SK-N-SH (cell line): ENCODE data around the gene NUDT1.

ENCODE experiments used
- CTCF ChIP-seq: fragments of 200-600 bp; sonication (generic); IDR thresholded peaks from 2 replicates; pipeline ENCODE4 v1.6.1; 2017; ENCODE audit warnings: antibody characterized with exemption, mild to moderate bottlenecking, moderate library complexity
- ELF1 ChIP-seq: IDR thresholded peaks from 2 replicates; pipeline ENCODE4 v1.4.0; 2012
- EZH2phosphoT487 ChIP-seq: fragments of 200-600 bp; sonication (generic); IDR thresholded peaks from 2 replicates; pipeline ENCODE4 v1.6.1; 2017; ENCODE audit warnings: low read depth, mixed run types, mild to moderate bottlenecking, antibody characterized with exemption, moderate library complexity, borderline replicate concordance
- REST ChIP-seq: IDR thresholded peaks from 2 replicates; pipeline ENCODE4 v1.6.1; 2012; ENCODE audit warnings: mild to moderate bottlenecking, low read depth, low read length, moderate library complexity
- TAF1 ChIP-seq: IDR thresholded peaks from 2 replicates; pipeline ENCODE4 v1.6.1; 2012; ENCODE audit warnings: low read depth, mild to moderate bottlenecking, low read length, moderate library complexity, borderline replicate concordance

GRCh38 chr7:2289111-2289586 lies 47.1 kb downstream of the NUDT1 start:
- TF ChIP-seq TAF1 = no peak
- no peak for TF ChIP-seq EZH2phosphoT487
- TF ChIP-seq ELF1 = no peak
- TF ChIP-seq CTCF = no peak
- TF ChIP-seq REST = no peak
